ENCODE data around the gene GPN1. TPM values are rescaled to one million over a fixed set of nuclear protein-coding genes. Genes with fewer than 3 reads are reported as not detected.

The GPN1 gene
- total RNA-seq, 1 experiment from 2014 or later = 37.2 TPM

- no peak for TF ChIP-seq TCF7L2 (IDR thresholded peaks at IDR 0.05; ENCODE audit: low read depth, low read length)
- no peak for TF ChIP-seq SIN3A (IDR thresholded peaks at IDR 0.05; ENCODE audit: borderline replicate concordance, insufficient read depth, low read depth, low read length)
- H3K36me3 ChIP-seq (ENCODE audit: control insufficient read depth, insufficient read depth, low read length) = peaks cover 7% of the 10 kb centered on the region; the same call in 1 of the 2 replicates
- intact Hi-C loops (cut with micrococcal nuclease; ENCODE audit: unreplicated experiment) (no loop called here), in situ Hi-C loops (cut with HindIII; ENCODE audit: low pct_unique_long_range_greater_than_20kb, low sequenced_read_pairs) (no loop called here)
- H3K4me3 ChIP-seq (ENCODE audit: low read depth in 2 of 2, low read length in 2 of 2) = peak overlapping the region; percentile 47 to 88
- DNase-seq (ENCODE audit: low read depth, low spot score) (no peak), ATAC-seq (no peak)
- CTCF ChIA-PET = no interaction called here
- peaks cover 3% of the 10 kb centered on the region; the same call in 1 of the 2 replicates for H3K4me1 ChIP-seq (ENCODE audit: control insufficient read depth, insufficient read depth, low read length)
- POLR2A ChIA-PET = no interaction called here
- H3K27ac ChIP-seq (ENCODE audit: low read length) = peak overlapping the region; percentile 78
- H3K9me3 ChIP-seq (ENCODE audit: control insufficient read depth, insufficient read depth, low read depth, low read length) = peaks cover 25% of the 10 kb centered on the region; the same call in 1 of the 2 replicates
- BruUV-seq (replicated peaks) = no TSS peak
- no peaks in the 10 kb centered on the region for H3K27me3 ChIP-seq (ENCODE audit: control insufficient read depth, insufficient read depth, low read length)
Observed at GRCh38 chr2:27582129-27582694, 46.6 kb upstream of the GPN1 start.

GRCh38 chr2:27582695-27583389 lies 46.0 kb upstream of the GPN1 start, which contains the start of gene ZNF512:
Gene ZNF512, plus strand, starts transcription at chr2:27583042. Its CDS starts 71 bp downstream, at chr2:27583113.
- DNase-seq (ENCODE audit: low read depth, low spot score) (peak; percentile 7), ATAC-seq (peak; percentile 93)
- Histone ChIP-seq H3K4me3 (ENCODE audit: low read depth in 2 of 2, low read length in 2 of 2) (peak within 1 kb of the TSS; percentile 47 to 88), H3K9me3 (ENCODE audit: control insufficient read depth, insufficient read depth, low read depth, low read length) (peaks cover 21% of the 10 kb centered on the region; the same call in 1 of the 2 replicates), H3K27me3 (ENCODE audit: control insufficient read depth, insufficient read depth, low read length) (no peaks in the 10 kb centered on the region), H3K4me1 (ENCODE audit: control insufficient read depth, insufficient read depth, low read length) (peaks cover 3% of the 10 kb centered on the region; the same call in 1 of the 2 replicates), H3K27ac (ENCODE audit: low read length) (peak within 1 kb of the TSS; percentile 78), H3K36me3 (ENCODE audit: control insufficient read depth, insufficient read depth, low read length) (peaks cover 7% of the 10 kb centered on the region; the same call in 1 of the 2 replicates)
- ChIA-PET CTCF (no interaction called here), POLR2A (interaction anchor here (0.6 kb wide), 1 partner anchor 164 kb away, joined by 4 read pairs; no protein-coding TSS in a partner anchor)
- in situ Hi-C loops (cut with HindIII; ENCODE audit: low pct_unique_long_range_greater_than_20kb, low sequenced_read_pairs) (no loop called here), intact Hi-C loops (cut with micrococcal nuclease; ENCODE audit: unreplicated experiment) (no loop called here)
- TF ChIP-seq CTCF (IDR thresholded peaks at IDR 0.05) (no peak), SIN3A (IDR thresholded peaks at IDR 0.05; ENCODE audit: borderline replicate concordance, insufficient read depth, low read depth, low read length) (no peak), REST (IDR thresholded peaks at IDR 0.05; ENCODE audit: insufficient read depth in 1 of 2, low read depth in 2 of 2, low read length in 1 of 2) (no peak), POLR2AphosphoS5 (IDR thresholded peaks at IDR 0.05; ENCODE audit: low read depth, low read length) (peak; percentile 55; the same call in 1 of the 2 replicates), TCF7L2 (IDR thresholded peaks at IDR 0.05; ENCODE audit: low read depth, low read length) (no peak; the same call in 1 of the 2 replicates)
- BruUV-seq (replicated peaks) = no TSS peak
